Ectodermal cell (in vitro differentiated cells): ENCODE results near the gene DDC.

Source experiments
- H3K27ac ChIP-seq: 2 replicates; pipeline ENCODE4 v1.7.0; 2013; ENCODE audit warnings: mild to moderate bottlenecking, low read depth, low read length; ENCODE audit not compliant: insufficient read depth, poor library complexity, severe bottlenecking
- H3K27me3 ChIP-seq: 2 replicates; pipeline ENCODE4 v1.7.0; 2013; ENCODE audit warnings: mild to moderate bottlenecking, low read length; ENCODE audit not compliant: insufficient read depth, control insufficient read depth, poor library complexity, severe bottlenecking
- H3K36me3 ChIP-seq: one replicate; pipeline ENCODE4 v1.7.0; 2013; ENCODE audit warnings: low read length; ENCODE audit not compliant: control insufficient read depth, insufficient read depth
- H3K4me1 ChIP-seq: one replicate; pipeline ENCODE4 v1.7.0; 2013; ENCODE audit warnings: low read length; ENCODE audit not compliant: control insufficient read depth, insufficient read depth
- H3K4me3 ChIP-seq: 2 replicates; pipeline ENCODE4 v1.7.0; 2013; ENCODE audit warnings: low read depth, low read length, control low read depth; ENCODE audit not compliant: insufficient read depth
- H3K9me3 ChIP-seq: 2 replicates; pipeline ENCODE4 v1.7.0; 2013; ENCODE audit warnings: mild to moderate bottlenecking, low read length, moderate library complexity; ENCODE audit not compliant: control insufficient read depth
- WGBS, 2 experiments: methylation state at CpG; one replicate each; pipeline ENCODE4 v1.1.7; 2013; ENCODE audit warnings: missing lambda C conversion rate in 2 of 2; 5-methylcytosine and 5-hydroxymethylcytosine counted together

Gene DDC

DNA sequence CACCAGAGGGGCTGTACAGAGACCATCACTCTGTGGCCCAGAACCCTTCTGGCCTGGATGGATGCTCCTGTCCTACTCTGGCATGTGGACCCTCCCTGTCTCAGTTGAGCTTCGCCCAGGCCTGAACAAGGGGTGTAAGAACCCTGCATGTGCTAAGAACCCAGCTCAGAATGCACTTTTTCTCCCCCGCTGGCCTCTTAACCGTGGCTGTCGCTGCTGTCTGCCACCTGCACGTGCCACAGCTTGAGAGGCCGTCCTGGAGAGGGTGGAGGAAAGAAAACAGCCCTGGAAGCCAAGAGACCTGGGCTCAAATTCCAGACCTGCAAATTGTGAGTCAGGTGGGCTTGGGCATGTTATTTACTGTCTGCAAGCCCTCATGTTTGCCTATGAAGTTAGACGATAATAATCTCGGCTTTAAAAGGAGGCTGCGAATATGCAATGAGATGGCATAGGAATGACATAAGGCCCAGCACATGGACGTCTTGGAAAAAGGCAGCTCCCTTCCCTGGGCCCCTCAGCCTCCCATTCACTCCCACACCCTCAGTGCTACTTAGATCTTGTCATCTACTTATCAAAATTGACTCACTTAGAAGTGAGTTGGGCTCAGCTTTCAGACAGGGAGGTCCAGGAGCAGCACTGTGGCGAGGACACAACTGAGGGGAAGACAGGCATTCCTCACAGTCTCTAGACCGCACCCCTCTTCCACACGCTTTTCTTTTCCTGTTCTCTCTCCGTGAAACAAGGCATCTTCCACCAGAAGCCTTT, 146.5 kb downstream of the DDC start:
- Histone ChIP-seq H3K4me1 (no peaks in the 10 kb centered on the region), H3K9me3 (no peaks in the 10 kb centered on the region), H3K36me3 (no peaks in the 10 kb centered on the region), H3K27me3 (no peaks in the 10 kb centered on the region), H3K4me3 (no peak overlapping the region), H3K27ac (no peak overlapping the region)
- WGBS, 2 experiments, result 80 to 81% methylated on average over 14 of the region's 14 CpGs

DNA sequence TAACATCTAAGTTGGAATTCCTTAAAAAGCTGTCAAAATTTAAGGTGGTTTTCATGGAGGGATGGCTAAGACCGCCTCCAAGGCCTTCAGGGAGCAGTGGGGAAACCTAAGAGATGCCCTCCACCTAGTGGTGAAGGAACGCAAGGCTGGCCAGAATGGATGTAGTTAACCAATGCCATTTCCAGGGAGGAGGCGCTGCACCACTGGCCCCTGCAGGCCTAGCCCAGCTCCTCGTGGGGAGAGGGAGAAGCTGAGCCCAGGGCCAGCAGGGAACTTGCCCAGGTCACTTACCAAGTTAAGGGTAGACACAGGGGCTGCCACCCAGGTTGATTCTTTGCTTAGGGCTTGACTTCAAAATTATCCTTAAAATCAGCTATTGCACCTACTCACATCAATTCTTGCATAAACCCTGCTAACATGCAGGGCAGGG, 147.1 kb downstream of the DDC start:
- no peaks in the 10 kb centered on the region for H3K9me3 ChIP-seq
- H3K4me1 ChIP-seq, result no peaks in the 10 kb centered on the region
- H3K36me3 ChIP-seq, result no peaks in the 10 kb centered on the region
- no peak overlapping the region for H3K27ac ChIP-seq
- H3K4me3 ChIP-seq, result no peak overlapping the region
- WGBS, 2 experiments, result 4 to 13% methylated on average over 4 of the region's 4 CpGs
- no peaks in the 10 kb centered on the region for H3K27me3 ChIP-seq

DNA sequence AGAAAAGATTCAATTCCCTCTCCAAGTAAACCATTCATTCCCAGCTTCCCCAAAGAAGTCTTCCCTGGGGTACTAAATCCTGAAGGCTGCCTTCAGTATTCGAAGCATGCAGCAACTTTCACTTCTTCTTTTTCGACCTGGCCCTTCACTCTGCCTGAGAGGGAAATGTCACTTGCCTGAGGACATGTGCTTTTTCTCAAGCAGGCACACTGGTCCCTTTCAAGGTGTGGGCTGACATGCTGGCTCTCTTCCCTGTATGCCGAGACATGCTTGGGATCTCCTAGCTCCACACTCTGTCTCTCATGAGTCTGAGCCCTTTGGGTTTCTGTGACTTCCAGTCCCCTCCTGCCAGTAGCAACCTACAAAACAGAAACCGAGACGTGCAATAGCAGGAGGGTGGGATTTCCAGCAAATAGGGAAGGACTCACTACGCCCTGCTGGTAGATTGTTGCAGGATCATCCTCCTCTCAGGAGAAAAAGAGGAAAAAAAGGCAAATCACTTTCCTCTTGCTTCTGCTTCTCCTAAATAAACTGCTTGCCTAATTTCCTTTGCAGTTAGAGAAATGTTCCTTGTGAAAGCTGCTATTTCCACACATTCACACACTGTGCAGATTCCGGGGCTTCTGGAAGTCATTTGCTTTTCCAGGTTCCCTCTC, 148.6 kb downstream of the DDC start:
- Histone ChIP-seq H3K27ac (no peak overlapping the region), H3K4me3 (no peak overlapping the region), H3K4me1 (no peaks in the 10 kb centered on the region), H3K9me3 (no peaks in the 10 kb centered on the region), H3K27me3 (no peaks in the 10 kb centered on the region), H3K36me3 (no peaks in the 10 kb centered on the region)
- 69 to 76% methylated on average over 7 of the region's 7 CpGs for WGBS, 2 experiments

DNA sequence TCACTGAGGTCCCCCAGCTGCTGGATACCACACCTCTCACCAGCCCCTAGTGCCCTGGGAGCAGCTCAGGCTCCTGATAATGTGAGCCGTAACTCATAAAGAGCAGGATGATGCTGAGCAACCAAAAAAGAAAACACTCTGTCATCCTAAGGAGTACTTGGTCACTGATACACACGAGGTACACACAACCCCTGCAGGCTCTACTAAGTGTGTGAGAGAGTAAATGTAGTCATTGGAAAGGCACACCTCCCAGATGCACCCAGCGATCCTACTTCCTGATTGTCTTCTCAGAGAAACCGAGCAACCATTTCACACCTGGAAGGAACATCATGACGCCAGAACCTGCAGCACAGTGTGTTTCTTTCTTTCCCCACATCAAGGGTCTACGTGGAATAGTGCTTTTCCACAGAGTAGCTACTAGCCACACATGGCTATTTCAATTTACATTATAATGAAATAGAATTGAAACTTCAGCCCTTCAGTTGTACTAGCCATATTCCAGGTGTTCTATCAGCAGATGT, 149.3 kb downstream of the DDC start:
- Histone ChIP-seq H3K4me1 (no peaks in the 10 kb centered on the region), H3K4me3 (no peak overlapping the region), H3K9me3 (no peaks in the 10 kb centered on the region), H3K27me3 (no peaks in the 10 kb centered on the region), H3K36me3 (no peaks in the 10 kb centered on the region), H3K27ac (no peak overlapping the region)
- WGBS, 2 experiments, result 92 to 93% methylated on average over 6 of the region's 6 CpGs

DNA sequence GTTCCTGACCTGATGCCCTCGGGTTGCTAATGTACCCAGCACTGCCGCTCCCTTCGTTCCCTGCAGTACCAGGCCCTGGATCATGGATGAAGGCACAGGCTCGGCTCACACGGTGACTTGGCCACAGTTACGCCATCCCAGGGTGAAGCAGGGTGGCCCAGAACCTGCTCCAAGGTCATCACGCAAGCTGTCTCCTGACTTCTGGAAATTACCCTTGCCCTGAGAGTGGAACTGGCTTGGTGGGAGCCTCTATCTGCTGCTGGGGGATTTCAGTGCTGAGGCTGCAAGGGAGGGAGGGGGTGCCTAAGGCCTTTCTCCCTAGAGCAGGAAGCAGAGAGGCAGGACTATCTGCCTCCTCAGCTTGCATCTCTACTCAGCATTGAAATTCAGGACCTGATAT, 151.6 kb downstream of the DDC start:
- H3K27me3 ChIP-seq, result no peaks in the 10 kb centered on the region
- 94 to 95% methylated on average over 7 of the region's 7 CpGs for WGBS, 2 experiments
- no peak overlapping the region for H3K27ac ChIP-seq
- no peaks in the 10 kb centered on the region for H3K9me3 ChIP-seq
- no peaks in the 10 kb centered on the region for H3K36me3 ChIP-seq
- H3K4me1 ChIP-seq, result no peaks in the 10 kb centered on the region
- H3K4me3 ChIP-seq, result no peak overlapping the region

DNA sequence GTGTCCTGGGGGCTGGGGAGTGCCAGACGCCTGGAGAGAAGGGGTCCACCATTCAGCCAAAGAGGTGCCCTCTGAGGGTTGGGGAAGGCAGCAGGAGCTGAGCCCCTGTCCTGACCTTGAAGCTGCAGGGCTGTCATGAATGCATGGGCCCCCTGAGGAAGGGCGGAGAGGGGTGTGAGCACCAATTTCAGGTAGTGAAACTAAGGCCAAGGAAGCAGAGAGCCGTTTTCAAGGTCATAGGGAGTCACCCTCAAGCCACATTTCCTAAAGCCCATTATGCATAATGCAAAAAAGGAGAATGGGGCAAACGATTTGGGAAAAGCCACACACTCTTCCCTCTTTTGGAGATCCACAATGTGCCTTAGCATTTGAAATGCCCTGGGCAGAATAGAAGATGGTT, 152.2 kb downstream of the DDC start:
- 80 to 81% methylated on average over 4 of the region's 4 CpGs for WGBS, 2 experiments
- H3K27me3 ChIP-seq, result no peaks in the 10 kb centered on the region
- H3K4me1 ChIP-seq, result no peaks in the 10 kb centered on the region
- no peak overlapping the region for H3K27ac ChIP-seq
- no peaks in the 10 kb centered on the region for H3K9me3 ChIP-seq
- H3K4me3 ChIP-seq, result no peak overlapping the region
- no peaks in the 10 kb centered on the region for H3K36me3 ChIP-seq

DNA sequence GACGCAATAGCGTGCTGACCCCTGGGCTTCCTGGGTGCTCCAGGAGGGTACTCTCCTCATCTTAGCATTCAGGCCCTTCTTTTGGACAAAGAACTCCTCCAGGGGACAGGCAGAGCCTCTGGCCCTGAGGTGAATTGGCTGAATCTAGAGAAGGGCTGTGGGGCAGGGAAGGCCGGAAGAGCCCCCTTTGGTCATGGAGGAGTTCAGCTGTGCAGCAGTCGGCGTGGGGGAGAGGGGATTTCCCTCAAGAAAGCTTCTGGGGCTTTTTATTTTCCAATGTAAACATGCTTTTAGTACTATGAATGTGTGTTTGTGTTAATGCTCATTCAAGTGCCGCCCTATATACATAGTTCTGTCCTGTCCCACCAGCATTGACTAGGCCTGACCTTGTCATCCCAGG, 153.9 kb downstream of the DDC start:
- WGBS, 2 experiments, result 91 to 94% methylated on average over 6 of the region's 6 CpGs
- Histone ChIP-seq H3K4me3 (no peak overlapping the region), H3K27me3 (no peaks in the 10 kb centered on the region), H3K9me3 (no peaks in the 10 kb centered on the region), H3K27ac (no peak overlapping the region), H3K4me1 (no peaks in the 10 kb centered on the region), H3K36me3 (no peaks in the 10 kb centered on the region)

DNA sequence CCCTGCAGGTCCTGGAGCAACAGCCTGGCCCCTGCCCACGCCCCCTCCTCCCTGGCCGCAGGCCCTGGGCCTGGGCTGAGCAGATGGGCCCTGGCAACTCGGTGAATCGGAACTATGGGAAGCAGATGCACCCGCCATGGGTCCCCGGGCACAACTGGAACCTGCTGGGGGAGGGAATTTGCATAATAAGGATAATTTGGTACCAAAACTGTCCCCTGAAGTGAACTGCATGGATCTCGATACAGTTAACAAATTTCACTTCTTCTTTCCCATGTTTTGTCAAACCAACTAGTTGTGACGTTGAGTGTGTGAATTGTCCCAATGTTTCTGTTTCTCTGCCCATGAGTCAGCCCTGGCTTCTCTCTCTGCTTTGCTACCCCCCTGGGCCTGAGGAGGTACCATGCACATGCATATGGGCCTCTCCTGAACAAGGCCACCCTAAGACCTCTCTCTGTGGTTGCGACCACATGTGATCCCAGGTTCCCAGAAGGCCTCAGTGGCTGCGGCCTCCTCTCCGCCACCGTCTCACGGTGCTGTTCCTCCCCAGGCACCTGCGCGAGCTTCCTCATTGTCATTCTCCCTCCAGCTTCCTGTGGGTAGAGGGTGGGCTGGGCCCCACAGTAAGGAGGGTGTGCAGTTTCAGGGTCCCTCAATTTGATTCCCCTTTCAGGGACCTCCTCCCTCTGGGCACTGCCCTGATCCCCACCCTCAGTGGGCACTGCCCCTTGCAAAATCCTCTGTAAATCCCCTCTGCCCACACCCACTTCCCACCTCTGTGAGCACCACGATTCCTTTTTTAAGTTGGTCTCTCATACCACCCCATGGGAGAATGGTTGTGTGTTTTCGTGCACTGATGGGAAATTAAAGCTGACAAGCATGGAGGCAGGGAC, 155.1 kb downstream of the DDC start:
- 89 to 94% methylated on average over 17 of the region's 17 CpGs for WGBS, 2 experiments
- H3K27ac ChIP-seq, result no peak overlapping the region
- H3K9me3 ChIP-seq, result no peaks in the 10 kb centered on the region
- no peaks in the 10 kb centered on the region for H3K36me3 ChIP-seq
- H3K27me3 ChIP-seq, result no peaks in the 10 kb centered on the region
- no peak overlapping the region for H3K4me3 ChIP-seq
- H3K4me1 ChIP-seq, result no peaks in the 10 kb centered on the region
